ENCODE results near the gene PDZD2.

DNA sequence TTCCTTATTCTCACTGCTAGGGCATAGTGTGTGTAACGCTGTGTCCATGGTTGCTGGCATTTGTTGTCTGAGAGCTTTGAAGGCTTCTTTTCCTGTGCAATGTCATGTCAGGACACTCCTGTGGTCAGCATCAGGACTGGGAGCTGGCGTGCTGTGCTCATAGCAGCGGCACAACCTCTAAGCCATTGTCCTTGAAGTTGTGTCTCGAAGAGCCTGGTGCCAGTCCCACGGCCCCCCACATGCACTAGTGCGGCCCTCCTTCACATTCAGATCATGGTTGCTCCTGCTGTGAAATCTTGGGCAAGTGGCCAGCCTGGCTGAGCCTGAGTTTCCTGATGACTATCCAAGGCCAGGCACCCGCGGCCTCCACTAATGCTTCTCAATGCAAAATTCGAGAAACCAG, 32.4 kb downstream of the PDZD2 start:
- TF ChIP-seq EZH2 (IDR thresholded peaks at IDR 0.05), result no peak
- TF ChIP-seq POLR2AphosphoS5 (IDR thresholded peaks at IDR 0.05; ENCODE audit: low read depth, low read length), result no peak
- no peak for TF ChIP-seq ELF1 (IDR thresholded peaks at IDR 0.05; ENCODE audit: borderline replicate concordance, low read depth)
- TF ChIP-seq EZH2phosphoT487 (IDR thresholded peaks at IDR 0.05; ENCODE audit: borderline replicate concordance), result no peak
- TF ChIP-seq, protein P1, sequence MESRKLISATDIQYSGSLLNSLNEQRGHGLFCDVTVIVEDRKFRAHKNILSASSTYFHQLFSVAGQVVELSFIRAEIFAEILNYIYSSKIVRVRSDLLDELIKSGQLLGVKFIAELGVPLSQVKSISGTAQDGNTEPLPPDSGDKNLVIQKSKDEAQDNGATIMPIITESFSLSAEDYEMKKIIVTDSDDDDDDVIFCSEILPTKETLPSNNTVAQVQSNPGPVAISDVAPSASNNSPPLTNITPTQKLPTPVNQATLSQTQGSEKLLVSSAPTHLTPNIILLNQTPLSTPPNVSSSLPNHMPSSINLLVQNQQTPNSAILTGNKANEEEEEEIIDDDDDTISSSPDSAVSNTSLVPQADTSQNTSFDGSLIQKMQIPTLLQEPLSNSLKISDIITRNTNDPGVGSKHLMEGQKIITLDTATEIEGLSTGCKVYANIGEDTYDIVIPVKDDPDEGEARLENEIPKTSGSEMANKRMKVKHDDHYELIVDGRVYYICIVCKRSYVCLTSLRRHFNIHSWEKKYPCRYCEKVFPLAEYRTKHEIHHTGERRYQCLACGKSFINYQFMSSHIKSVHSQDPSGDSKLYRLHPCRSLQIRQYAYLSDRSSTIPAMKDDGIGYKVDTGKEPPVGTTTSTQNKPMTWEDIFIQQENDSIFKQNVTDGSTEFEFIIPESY (IDR thresholded peaks at IDR 0.05; ENCODE audit: extremely low read depth, insufficient replicate concordance, low read length), result no peak
- TF ChIP-seq RAD21 (IDR thresholded peaks at IDR 0.05; ENCODE audit: low read depth), result no peak
- TF ChIP-seq, protein P2, sequence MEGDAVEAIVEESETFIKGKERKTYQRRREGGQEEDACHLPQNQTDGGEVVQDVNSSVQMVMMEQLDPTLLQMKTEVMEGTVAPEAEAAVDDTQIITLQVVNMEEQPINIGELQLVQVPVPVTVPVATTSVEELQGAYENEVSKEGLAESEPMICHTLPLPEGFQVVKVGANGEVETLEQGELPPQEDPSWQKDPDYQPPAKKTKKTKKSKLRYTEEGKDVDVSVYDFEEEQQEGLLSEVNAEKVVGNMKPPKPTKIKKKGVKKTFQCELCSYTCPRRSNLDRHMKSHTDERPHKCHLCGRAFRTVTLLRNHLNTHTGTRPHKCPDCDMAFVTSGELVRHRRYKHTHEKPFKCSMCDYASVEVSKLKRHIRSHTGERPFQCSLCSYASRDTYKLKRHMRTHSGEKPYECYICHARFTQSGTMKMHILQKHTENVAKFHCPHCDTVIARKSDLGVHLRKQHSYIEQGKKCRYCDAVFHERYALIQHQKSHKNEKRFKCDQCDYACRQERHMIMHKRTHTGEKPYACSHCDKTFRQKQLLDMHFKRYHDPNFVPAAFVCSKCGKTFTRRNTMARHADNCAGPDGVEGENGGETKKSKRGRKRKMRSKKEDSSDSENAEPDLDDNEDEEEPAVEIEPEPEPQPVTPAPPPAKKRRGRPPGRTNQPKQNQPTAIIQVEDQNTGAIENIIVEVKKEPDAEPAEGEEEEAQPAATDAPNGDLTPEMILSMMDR (IDR thresholded peaks at IDR 0.05 in 2 of 3, conservative IDR thresholded peaks at IDR 0.05 in 1 of 3; ENCODE audit: borderline replicate concordance in 1 of 3, insufficient read depth in 1 of 3, low read depth in 2 of 3, low read length in 2 of 3), result no peak
- TF ChIP-seq POLR2A (IDR thresholded peaks at IDR 0.05; ENCODE audit: borderline replicate concordance, extremely low read depth, insufficient read depth, insufficient read length), result no peak
